AG08396 (cell line): ENCODE data around the gene CFDP1.
"Not testable (repeated sequence)": the region's sequence is repeated elsewhere in the genome, so short reads cannot be mapped to it uniquely, and the experiment has no call there.

Experiments used
- DNase-seq: peaks from one replicate; pipeline ENCODE4 v3.0.0; 2012; ENCODE audit warnings: low spot score, mixed read lengths

CFDP1 gene

GRCh38 chr16:75293173-75293572, 140.1 kb downstream of the CFDP1 start:
- no peak for DNase-seq

DNA sequence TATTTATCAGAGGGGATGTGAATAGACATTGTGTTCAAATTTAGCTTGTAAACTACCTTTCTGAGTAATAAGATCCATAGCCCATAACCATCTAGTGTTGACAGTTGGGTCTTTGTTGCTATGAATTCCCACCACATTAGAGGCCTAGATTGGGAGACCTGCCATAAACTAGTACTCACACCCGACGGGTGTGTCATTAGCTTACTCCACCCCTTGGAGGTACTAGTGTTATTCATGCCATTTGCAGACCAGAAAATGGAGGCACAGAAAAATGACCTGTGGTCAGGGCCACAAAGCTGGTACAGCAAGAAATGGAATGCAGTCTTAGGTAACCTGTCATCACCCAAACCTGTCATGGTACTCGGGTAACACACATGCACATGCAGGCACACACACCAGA, 140.6 kb downstream of the CFDP1 start:
- no peak for DNase-seq

DNA sequence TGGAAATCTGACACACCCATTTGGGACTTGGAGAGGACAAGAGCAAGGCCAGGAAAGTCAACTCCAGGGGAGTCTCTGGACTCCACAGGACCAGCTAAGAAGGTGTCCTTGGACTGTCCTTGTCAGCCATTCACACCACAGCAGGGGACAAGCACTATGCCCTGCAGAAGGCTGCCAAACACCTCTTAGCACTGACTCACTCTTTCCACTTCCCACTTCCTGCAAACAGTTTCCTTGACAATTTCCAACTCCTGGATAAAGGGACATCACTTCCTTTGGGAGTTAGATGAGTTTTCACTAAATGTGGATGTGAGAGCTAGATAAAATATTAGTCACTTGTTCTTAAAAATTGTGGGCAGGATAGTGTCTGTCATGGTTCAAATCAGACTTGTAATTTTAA, 144.1 kb downstream of the CFDP1 start:
- no peak for DNase-seq

DNA sequence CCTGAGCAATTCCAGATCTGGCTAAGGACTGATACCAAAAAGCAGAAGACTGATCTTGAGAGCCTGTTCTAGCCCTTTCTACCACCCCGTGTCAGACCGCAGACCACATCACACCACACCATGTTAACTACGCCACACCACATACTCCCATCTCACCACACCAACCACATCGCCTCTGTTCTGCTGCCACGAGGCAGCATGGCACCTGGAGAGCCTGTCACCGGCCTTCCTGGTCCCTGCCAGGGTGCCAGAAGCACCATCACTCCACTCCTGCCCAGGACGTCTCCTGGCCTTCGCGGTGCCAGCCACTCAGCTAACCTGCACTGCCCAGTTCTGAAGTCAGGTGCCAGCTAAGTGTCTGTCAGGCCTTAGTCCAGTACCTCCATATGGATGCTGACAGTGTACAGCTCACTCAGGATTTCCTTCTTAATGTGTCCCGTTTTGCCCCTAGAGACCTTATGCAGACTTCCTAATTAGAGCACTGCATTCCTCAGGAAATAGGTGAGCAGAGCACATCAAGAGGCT, 144.6 kb downstream of the CFDP1 start:
- no peak for DNase-seq

DNA sequence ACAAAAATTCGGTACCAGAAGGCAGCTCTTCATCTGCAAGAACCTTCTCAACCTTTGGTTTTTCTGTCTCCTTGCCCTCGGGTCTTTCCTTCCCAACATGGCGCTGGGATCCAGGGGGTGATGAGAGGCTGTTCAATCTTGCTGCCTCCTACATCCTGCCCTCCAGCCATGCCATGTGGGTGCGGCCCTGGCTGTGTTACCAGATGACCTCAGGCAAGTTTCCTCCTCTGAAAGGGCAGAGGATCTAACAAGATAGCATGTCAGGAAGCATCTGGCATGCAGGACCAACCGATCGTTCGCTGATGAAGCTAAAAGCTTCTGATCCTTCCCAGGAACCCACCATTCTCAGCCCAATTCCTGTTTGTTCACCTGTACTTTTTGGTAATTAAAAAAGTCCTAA, 145.1 kb downstream of the CFDP1 start:
- no peak for DNase-seq

GRCh38 chr16:75287708-75288107, 145.6 kb downstream of the CFDP1 start:
- DNase-seq = no peak

DNA sequence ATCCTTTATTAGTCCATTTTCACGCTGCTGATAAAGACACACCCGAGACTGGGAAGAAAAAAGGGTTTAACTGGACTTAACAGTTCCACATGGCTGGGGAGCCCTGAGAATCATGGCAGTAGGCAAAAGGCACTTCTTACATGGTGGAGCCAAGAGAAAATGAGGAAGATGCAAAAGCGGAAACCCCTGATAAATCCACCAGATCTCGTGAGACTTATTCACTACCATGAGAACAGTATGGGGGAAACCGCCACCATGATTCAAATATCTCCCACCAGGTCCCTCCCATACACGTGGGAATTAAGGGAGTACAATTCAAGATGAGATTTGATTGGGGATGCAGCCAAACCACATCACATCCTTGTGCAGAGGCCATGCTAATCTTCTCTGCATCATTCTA, 146.9 kb downstream of the CFDP1 start:
- no peak for DNase-seq

DNA sequence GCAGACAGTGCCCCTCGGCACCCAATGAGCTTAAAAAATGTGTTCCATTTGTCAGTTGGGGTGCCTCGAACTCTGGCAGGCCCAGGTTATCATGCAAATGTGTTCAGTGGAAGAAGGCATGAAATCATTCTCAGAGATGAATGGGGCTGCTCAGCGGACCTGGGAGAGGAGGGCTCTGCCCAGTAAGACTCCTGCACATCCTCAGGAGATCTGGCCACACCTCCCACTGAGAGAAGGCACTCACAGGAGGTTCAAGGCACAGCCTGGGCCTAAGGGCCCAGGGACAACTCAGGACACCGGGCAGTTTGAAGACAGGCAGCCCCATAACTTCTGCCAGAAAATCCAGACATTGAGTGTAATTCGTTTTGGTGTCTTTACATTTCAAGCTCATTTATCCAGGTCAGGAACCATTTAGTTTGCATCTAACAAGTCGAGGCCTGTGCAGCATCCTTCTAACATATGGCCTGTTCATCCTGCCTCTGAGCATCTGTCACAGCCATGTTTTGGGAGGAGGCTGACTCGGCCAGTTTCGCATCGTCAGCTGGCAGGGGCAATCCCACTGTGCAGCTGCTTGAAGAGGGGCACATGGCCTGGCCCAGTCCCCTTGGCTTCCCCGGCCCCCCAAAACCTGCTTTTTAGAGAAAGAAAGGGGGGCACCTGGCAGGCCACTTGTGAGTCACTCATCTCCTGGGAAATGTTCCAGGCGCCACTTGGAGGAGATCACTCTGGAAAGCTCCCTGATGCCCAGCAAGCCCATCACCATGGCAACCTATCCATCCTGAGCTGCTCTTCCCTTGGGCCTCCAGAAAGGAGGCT, 150.6 kb downstream of the CFDP1 start:
- no peak for DNase-seq

GRCh38 chr16:75281826-75282225, 151.5 kb downstream of the CFDP1 start:
- DNase-seq = no peak

- DNase-seq = not testable (repeated sequence)
Observed at GRCh38 chr16:75281009-75281408, 152.3 kb downstream of the CFDP1 start.

GRCh38 chr16:75280331-75280804, 152.9 kb downstream of the CFDP1 start:
- DNase-seq = no peak

GRCh38 chr16:75279305-75279704, 154.0 kb downstream of the CFDP1 start:
- DNase-seq = no peak

DNA sequence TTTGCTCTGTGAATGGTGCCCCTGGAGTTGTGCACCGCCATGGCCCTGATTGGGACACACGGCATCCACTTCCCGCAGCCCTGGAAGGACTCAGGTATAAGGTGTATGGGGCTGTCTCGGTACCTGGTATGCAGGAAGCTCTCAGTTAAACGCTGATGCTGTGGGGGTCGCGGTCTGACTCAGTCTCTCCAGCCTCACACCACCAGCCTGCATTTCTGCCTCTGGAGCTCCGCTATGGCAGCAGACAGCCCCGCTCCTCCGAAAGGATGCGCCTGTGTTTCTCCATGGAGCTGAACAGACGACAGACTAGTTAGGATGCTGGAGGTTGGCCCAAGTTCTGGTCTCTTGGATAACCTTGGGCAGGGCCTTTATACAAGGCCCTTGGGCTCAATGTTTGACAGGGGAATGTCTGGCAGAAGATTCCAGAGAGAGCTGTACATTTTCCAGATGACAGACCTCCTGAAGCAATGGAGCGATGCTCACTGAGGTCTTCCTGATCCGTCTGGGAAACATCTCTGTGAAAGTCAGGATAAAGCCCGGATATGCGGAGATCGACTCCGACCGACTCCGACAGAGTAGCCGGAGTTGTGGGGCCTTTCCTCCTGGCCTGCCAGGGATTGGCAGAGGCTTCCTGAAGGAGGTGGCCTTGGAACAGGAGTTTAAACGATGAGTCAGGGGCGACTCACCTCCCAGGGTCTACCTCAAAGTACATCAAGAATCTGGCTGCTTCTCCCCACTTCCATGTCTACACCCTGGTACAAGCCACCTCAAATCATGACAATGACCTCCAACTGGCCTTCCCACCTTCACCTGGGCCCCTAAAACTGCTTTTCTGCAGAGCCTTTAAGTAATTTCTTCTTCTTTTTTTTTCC, 160.0 kb downstream of the CFDP1 start:
- DNase-seq = peak; percentile 51

- not testable (repeated sequence) for DNase-seq
Observed at GRCh38 chr16:75272629-75273028, 160.7 kb downstream of the CFDP1 start.

GRCh38 chr16:75272097-75272551, 161.2 kb downstream of the CFDP1 start:
- DNase-seq = no peak

GRCh38 chr16:75271441-75272096, 161.7 kb downstream of the CFDP1 start:
- no peak for DNase-seq

DNA sequence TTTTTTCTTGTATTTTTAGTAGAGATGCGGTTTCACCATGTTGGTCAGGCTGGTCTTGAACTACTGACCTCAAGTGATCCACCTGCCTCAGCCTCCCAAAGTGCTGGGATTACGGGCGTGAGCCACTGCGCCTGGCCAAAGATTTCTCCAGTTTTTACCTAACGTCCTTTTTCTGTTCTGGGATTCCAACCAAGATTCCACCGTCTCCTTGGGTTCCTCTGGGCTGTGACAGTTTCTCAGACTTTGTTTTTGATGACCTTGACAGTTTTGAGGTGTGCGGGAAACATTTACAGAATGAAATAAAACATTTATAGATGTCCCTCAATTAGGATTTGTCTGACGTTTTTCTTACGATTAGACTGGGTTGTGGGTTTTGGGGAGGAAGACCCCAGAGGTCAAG, 163.9 kb downstream of the CFDP1 start:
- not testable (repeated sequence) for DNase-seq

DNA sequence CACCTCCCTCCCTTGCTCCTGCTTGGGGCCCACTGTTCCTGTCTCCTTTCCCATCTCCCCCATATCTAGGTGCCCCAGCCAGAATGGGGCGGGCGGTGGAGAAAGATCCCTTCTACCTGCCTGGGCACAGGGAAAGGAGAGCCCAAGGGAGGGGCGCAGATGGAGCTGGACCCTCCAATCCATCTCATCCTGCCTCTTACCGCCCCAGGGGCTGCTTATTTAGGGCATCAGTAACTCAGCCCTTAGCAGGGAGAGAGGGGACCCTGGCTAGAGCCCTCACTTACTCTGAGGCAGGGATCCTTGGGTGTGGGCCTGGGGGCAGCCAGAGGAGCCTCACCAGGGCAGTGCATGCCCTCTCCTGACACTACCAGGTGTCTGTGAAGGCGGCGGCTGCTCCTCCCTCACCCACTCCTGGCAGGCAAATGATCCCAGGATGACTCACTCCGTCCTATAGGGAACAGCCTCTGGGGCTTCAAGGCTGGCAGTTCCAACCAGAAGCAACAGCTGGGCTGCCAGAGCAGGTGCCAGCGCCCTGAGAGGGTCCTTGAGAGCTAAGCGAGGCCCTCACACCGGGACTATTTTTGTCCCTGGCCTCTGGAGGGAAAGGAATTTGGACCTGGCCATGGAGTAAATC, 165.6 kb downstream of the CFDP1 start:
- no peak for DNase-seq

- no peak for DNase-seq
Observed at GRCh38 chr16:75266738-75267630, 166.3 kb downstream of the CFDP1 start.

- DNase-seq = peak; percentile 99
Observed at GRCh38 chr16:75265911-75266701, 167.2 kb downstream of the CFDP1 start.
